Measurements from ENCODE around the gene OXER1.

The OXER1 gene

GRCh38 chr2:42794271-42795046 is 30.5 kb upstream of the OXER1 start:
- in situ Hi-C loops (cut with MboI; ENCODE audit: low sequenced_read_pairs): loop anchor here (25.0 kb wide), 1 partner anchor 282 kb away; no protein-coding TSS in a partner anchor

- in situ Hi-C loops (cut with MboI; ENCODE audit: low sequenced_read_pairs): loop anchor here (25.0 kb wide), 1 partner anchor 281 kb away; no protein-coding TSS in a partner anchor
These were observed 29.7 kb upstream of the OXER1 start for GRCh38 chr2:42793334-42794270.

GRCh38 chr2:42792583-42793333 is 28.8 kb upstream of the OXER1 start, which contains the start of gene HAAO:
Gene HAAO, minus strand, starts transcription at chr2:42792583. Its CDS starts 47 bp downstream, at chr2:42792536.
- in situ Hi-C loops (cut with MboI; ENCODE audit: low sequenced_read_pairs): loop anchor here (25.0 kb wide), 1 partner anchor 280 kb away; no protein-coding TSS in a partner anchor

GRCh38 chr2:42792087-42792582 is 28.2 kb upstream of the OXER1 start:
- in situ Hi-C loops (cut with MboI; ENCODE audit: low sequenced_read_pairs): loop anchor here (25.0 kb wide), 1 partner anchor 280 kb away; no protein-coding TSS in a partner anchor

DNA sequence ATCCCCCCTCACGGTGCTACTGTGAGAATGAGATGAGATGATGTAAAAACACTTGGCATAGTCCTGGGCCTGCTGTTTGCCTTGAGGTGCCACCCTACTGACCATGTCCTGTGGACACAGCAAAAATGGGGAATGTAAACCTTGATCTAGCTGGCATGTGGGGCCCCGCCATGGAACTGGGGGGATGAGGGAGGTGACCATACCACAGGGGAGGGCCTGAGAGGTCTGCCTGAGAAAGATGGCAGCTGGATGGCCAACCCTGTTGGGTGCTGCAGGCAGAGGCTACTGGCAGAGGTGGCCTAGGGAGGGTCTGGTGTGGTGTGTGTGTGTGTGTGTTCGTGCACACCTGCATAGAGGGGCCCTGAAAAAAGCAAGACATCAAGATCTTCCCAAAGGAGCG is 27.7 kb upstream of the OXER1 start:
- in situ Hi-C loops (cut with MboI; ENCODE audit: low sequenced_read_pairs): loop anchor here (25.0 kb wide), 1 partner anchor 279 kb away; no protein-coding TSS in a partner anchor

GRCh38 chr2:42789751-42790150 is 25.8 kb upstream of the OXER1 start:
- in situ Hi-C loops (cut with MboI; ENCODE audit: low sequenced_read_pairs): loop anchor here (25.0 kb wide), 1 partner anchor 277 kb away; no protein-coding TSS in a partner anchor

- in situ Hi-C loops (cut with MboI; ENCODE audit: low sequenced_read_pairs): loop anchor here (25.0 kb wide), 1 partner anchor 277 kb away; no protein-coding TSS in a partner anchor
These were observed 24.9 kb upstream of the OXER1 start for GRCh38 chr2:42788882-42789281.

- in situ Hi-C loops (cut with MboI; ENCODE audit: low sequenced_read_pairs): loop anchor here (25.0 kb wide), 1 partner anchor 276 kb away; no protein-coding TSS in a partner anchor
These were observed 24.5 kb upstream of the OXER1 start for GRCh38 chr2:42788478-42788793.

GRCh38 chr2:42787788-42788477 is 24.0 kb upstream of the OXER1 start:
- in situ Hi-C loops (cut with MboI; ENCODE audit: low sequenced_read_pairs): loop anchor here (25.0 kb wide), 1 partner anchor 276 kb away; no protein-coding TSS in a partner anchor

- in situ Hi-C loops (cut with MboI; ENCODE audit: low sequenced_read_pairs): loop anchor here (25.0 kb wide), 1 partner anchor 275 kb away; no protein-coding TSS in a partner anchor
These were observed 23.5 kb upstream of the OXER1 start for GRCh38 chr2:42787424-42787787.

- in situ Hi-C loops (cut with MboI; ENCODE audit: low sequenced_read_pairs): loop anchor here (25.0 kb wide), 1 partner anchor 274 kb away; no protein-coding TSS in a partner anchor
These were observed 22.8 kb upstream of the OXER1 start for GRCh38 chr2:42786561-42787345.

DNA sequence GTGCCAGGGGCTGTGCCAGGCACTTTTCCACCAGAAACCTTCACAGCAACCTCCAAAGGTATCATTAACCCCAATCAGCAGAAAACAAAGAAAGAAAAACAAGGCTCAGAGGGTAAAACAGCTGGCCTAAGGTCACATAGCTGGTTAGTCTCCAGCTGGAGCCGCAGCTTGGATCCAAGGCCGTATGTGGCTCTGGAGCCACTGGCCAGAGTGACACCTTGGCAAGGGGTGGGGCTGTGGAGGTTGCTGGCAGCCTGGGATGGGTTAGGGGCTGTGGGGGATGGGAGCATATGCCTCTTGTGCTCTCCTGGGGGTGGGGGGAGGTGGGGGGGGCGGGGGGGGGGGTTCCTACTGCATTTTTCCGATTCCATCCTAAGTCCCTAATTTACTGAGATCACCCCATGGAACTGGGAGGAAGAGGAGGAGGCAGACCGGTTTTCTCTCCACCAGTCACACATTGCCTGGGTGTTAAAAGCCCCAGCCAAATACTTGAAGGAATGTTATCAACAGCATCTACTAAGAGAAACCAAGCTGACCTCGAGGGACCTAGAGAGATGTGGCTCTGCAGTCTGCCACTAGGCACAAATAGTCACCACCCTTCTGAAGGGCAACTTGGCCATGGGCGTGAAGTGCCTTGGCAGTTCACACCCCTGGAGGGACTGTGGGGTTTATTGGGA is 20.4 kb upstream of the OXER1 start:
- in situ Hi-C loops (cut with MboI; ENCODE audit: low sequenced_read_pairs): loop anchor here (25.0 kb wide), 1 partner anchor 272 kb away; no protein-coding TSS in a partner anchor

DNA sequence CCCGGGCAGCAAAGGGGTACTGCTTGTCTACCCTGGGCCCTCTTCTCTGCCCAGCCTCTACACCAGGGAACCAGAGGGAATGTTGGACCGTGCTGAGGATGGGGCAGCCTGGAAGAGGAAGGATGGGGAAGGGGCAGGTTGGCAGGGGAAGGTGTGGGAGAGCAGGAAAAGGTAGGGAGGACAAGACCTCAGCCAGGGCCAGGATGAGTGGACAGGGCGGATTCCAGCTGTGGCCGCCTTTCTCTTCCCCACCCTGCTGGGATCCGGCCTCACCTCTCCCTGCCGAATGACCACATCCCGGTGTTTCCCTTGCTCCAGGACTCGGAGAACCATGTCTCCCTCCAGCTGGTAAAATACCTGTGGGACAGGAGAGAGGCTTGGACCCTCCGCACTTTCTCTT is 19.6 kb upstream of the OXER1 start:
- in situ Hi-C loops (cut with MboI; ENCODE audit: low sequenced_read_pairs): loop anchor here (25.0 kb wide), 1 partner anchor 271 kb away; no protein-coding TSS in a partner anchor

DNA sequence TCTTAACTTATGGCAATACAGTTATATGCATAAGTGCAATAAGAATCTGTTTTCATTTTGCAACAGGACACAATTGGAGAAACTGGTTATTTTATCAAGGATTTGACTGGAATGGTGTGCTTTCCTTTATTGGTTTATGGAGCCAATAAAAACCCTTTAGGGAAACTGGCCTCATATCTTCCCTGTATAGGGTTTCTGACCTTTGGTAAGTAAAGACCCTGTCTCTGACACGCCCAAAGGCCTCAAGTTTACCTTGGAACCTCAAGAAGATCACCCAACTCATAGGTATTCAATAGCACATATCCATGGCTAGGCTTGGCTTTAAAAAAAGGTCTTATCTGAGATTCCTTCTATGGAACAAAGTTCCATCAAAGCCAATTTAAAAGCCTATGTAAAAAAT is 17.2 kb upstream of the OXER1 start:
- in situ Hi-C loops (cut with MboI; ENCODE audit: low sequenced_read_pairs): loop anchor here (25.0 kb wide), 1 partner anchor 269 kb away; no protein-coding TSS in a partner anchor

- in situ Hi-C loops (cut with MboI; ENCODE audit: low sequenced_read_pairs): loop anchor here (25.0 kb wide), 1 partner anchor 266 kb away; no protein-coding TSS in a partner anchor
These were observed 14.2 kb upstream of the OXER1 start for GRCh38 chr2:42777883-42778805.

DNA sequence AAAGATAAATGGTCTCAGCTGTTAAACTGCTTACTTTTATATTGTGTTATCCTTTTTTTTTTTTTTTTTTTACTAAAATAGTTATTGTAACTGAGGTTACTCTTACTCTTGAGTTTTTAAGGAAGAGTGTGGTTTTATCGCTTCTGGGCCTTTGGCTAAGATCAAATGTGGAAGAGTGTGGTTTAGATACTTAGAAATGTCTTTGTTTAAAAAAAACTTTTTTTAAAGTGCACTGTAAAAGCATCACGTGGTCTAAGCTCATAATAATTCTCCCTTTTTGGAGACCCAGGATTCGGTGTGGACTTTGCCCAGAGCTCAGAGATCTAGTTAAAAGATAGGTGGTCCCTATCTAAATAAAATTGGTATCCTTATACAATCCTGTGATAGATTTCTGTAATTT is 11.9 kb upstream of the OXER1 start:
- in situ Hi-C loops (cut with MboI; ENCODE audit: low sequenced_read_pairs): loop anchor here (25.0 kb wide), 1 partner anchor 264 kb away; no protein-coding TSS in a partner anchor

DNA sequence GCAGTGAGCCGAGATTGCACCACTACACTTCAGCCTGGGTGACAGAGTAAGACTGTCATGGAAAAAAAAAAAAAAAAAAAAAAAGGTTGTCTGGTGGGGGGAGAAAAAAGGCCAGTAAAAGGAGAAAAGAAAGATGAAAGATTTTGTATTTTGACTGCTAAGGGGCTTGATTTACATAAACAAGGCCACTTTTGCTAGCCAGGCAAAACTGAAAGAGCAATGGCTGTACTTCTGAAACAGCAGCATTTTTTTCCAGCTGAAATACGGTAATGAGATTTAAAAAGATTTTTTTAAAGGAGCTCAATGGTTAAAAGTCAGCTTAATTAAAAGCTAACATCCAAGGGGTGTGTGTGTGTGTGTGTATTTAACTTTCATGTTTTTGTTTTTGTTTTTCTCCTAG is 11.3 kb upstream of the OXER1 start:
- in situ Hi-C loops (cut with MboI; ENCODE audit: low sequenced_read_pairs): loop anchor here (25.0 kb wide), 1 partner anchor 263 kb away; no protein-coding TSS in a partner anchor
